ENCODE results near the gene GTPBP1.
A peak's percentile ranks its signal among the peaks of the same experiment; 100 is the strongest.

Gene GTPBP1

GRCh38 chr22:38709306-38709705 is 3.6 kb downstream of the GTPBP1 start:
- Histone ChIP-seq H3K36me3 (ENCODE audit: control insufficient read depth in 4 of 4, insufficient read depth in 4 of 4, low read length in 3 of 4) (peaks cover 3 to 30% (median 14%) of the 10 kb centered on the region in 4 experiments), H3K27me3 (replicated peaks in 2 of 5; ENCODE audit: control insufficient read depth in 4 of 5, insufficient read depth in 5 of 5, low read length in 4 of 5) (no peaks in the 10 kb centered on the region), H3K27ac (ENCODE audit: insufficient read depth in 1 of 2, low read depth in 1 of 2, low read length in 2 of 2, poor library complexity in 1 of 2, severe bottlenecking in 2 of 2) (no peak overlapping the region), H3K9me3 (ENCODE audit: control extremely low read depth in 1 of 5, control insufficient read depth in 4 of 5, insufficient read depth in 2 of 5, low read depth in 1 of 5, low read length in 4 of 5) (no peaks in the 10 kb centered on the region), H3K4me3 (ENCODE audit: control insufficient read depth in 1 of 7, extremely low read depth in 1 of 7, insufficient read depth in 4 of 7, low read depth in 2 of 7, low read length in 6 of 7) (peak overlapping the region in 1 of 7 experiments; percentile 15), H3K4me1 (ENCODE audit: control extremely low read depth in 1 of 4, control insufficient read depth in 4 of 4, insufficient read depth in 4 of 4, low read length in 3 of 4) (peaks cover 27 to 57% (median 43%) of the 10 kb centered on the region in 4 experiments)
- WGBS (ENCODE audit: insufficient coverage) = 93% methylated on average over 3 of the region's 3 CpGs
- peak in 1 of 3 donors; percentile 18 for DNase-seq
- POLR2A ChIA-PET = no interaction called here
- CTCF ChIA-PET = interaction anchor here (0.8 to 3.0 kb wide), 4 partner anchors 9 to 23 kb away, joined by 3 to 17 read pairs (median 6); no protein-coding TSS in a partner anchor

- no peaks in the 10 kb centered on the region for H3K9me3 ChIP-seq (ENCODE audit: control extremely low read depth in 1 of 5, control insufficient read depth in 4 of 5, insufficient read depth in 2 of 5, low read depth in 1 of 5, low read length in 4 of 5)
- peaks cover 3 to 30% (median 15%) of the 10 kb centered on the region in 4 experiments for H3K36me3 ChIP-seq (ENCODE audit: control insufficient read depth in 4 of 4, insufficient read depth in 4 of 4, low read length in 3 of 4)
- peaks cover 22 to 60% (median 40%) of the 10 kb centered on the region in 4 experiments for H3K4me1 ChIP-seq (ENCODE audit: control extremely low read depth in 1 of 4, control insufficient read depth in 4 of 4, insufficient read depth in 4 of 4, low read length in 3 of 4)
- H3K27me3 ChIP-seq (replicated peaks in 2 of 5; ENCODE audit: control insufficient read depth in 4 of 5, insufficient read depth in 5 of 5, low read length in 4 of 5) = no peaks in the 10 kb centered on the region
- peak in 2 of 3 donors; percentile 26 to 48 for DNase-seq
- ChIA-PET POLR2A (interaction anchor here (0.8 kb wide), 1 partner anchor 15 kb away, joined by 4 read pairs; no protein-coding TSS in a partner anchor), CTCF (interaction anchor here (0.8 to 3.0 kb wide), 4 partner anchors 8 to 22 kb away, joined by 3 to 17 read pairs (median 6); no protein-coding TSS in a partner anchor)
- no peak overlapping the region for H3K4me3 ChIP-seq (ENCODE audit: control insufficient read depth in 1 of 7, extremely low read depth in 1 of 7, insufficient read depth in 4 of 7, low read depth in 2 of 7, low read length in 6 of 7)
- H3K27ac ChIP-seq (ENCODE audit: insufficient read depth in 1 of 2, low read depth in 1 of 2, low read length in 2 of 2, poor library complexity in 1 of 2, severe bottlenecking in 2 of 2) = no peak overlapping the region
- 67% methylated on average over 1 of the region's 3 CpGs for WGBS (ENCODE audit: insufficient coverage)
Measured at GRCh38 chr22:38710351-38710750, 4.6 kb downstream of the GTPBP1 start.

GRCh38 chr22:38710866-38711265 is 5.1 kb downstream of the GTPBP1 start:
- Histone ChIP-seq H3K4me1 (ENCODE audit: control extremely low read depth in 1 of 4, control insufficient read depth in 4 of 4, insufficient read depth in 4 of 4, low read length in 3 of 4) (peaks cover 22 to 62% (median 41%) of the 10 kb centered on the region in 4 experiments), H3K36me3 (ENCODE audit: control insufficient read depth in 4 of 4, insufficient read depth in 4 of 4, low read length in 3 of 4) (peaks cover 3 to 34% (median 19%) of the 10 kb centered on the region in 4 experiments), H3K27ac (ENCODE audit: insufficient read depth in 1 of 2, low read depth in 1 of 2, low read length in 2 of 2, poor library complexity in 1 of 2, severe bottlenecking in 2 of 2) (no peak overlapping the region), H3K27me3 (replicated peaks in 2 of 5; ENCODE audit: control insufficient read depth in 4 of 5, insufficient read depth in 5 of 5, low read length in 4 of 5) (no peaks in the 10 kb centered on the region), H3K4me3 (ENCODE audit: control insufficient read depth in 1 of 7, extremely low read depth in 1 of 7, insufficient read depth in 4 of 7, low read depth in 2 of 7, low read length in 6 of 7) (no peak overlapping the region), H3K9me3 (ENCODE audit: control extremely low read depth in 1 of 5, control insufficient read depth in 4 of 5, insufficient read depth in 2 of 5, low read depth in 1 of 5, low read length in 4 of 5) (no peaks in the 10 kb centered on the region)
- ChIA-PET CTCF (interaction anchor here (3.0 kb wide), 1 partner anchor 14 kb away, joined by 17 read pairs; no protein-coding TSS in a partner anchor), POLR2A (interaction anchor here (0.8 kb wide), 1 partner anchor 14 kb away, joined by 4 read pairs; no protein-coding TSS in a partner anchor)
- no CpG with 5 or more reads among the region's 3 CpGs for WGBS (ENCODE audit: insufficient coverage)
- DNase-seq = no peak

- Histone ChIP-seq H3K9me3 (ENCODE audit: control extremely low read depth in 1 of 5, control insufficient read depth in 4 of 5, insufficient read depth in 2 of 5, low read depth in 1 of 5, low read length in 4 of 5) (no peaks in the 10 kb centered on the region), H3K4me3 (ENCODE audit: control insufficient read depth in 1 of 7, extremely low read depth in 1 of 7, insufficient read depth in 4 of 7, low read depth in 2 of 7, low read length in 6 of 7) (no peak overlapping the region), H3K4me1 (ENCODE audit: control extremely low read depth in 1 of 4, control insufficient read depth in 4 of 4, insufficient read depth in 4 of 4, low read length in 3 of 4) (peaks cover 12 to 50% (median 31%) of the 10 kb centered on the region in 4 experiments), H3K27me3 (replicated peaks in 2 of 5; ENCODE audit: control insufficient read depth in 4 of 5, insufficient read depth in 5 of 5, low read length in 4 of 5) (no peaks in the 10 kb centered on the region), H3K27ac (ENCODE audit: insufficient read depth in 1 of 2, low read depth in 1 of 2, low read length in 2 of 2, poor library complexity in 1 of 2, severe bottlenecking in 2 of 2) (no peak overlapping the region), H3K36me3 (ENCODE audit: control insufficient read depth in 4 of 4, insufficient read depth in 4 of 4, low read length in 3 of 4) (peaks cover 3 to 52% (median 35%) of the 10 kb centered on the region in 4 experiments)
- 96% methylated on average over 6 of the region's 11 CpGs for WGBS (ENCODE audit: insufficient coverage)
- CTCF ChIA-PET = interaction anchor here (3.2 to 4.4 kb wide), 2 partner anchors 12 to 21 kb away, joined by 13 to 29 read pairs; no protein-coding TSS in a partner anchor
- POLR2A ChIA-PET = no interaction called here
- no peak for DNase-seq
Measured at GRCh38 chr22:38712486-38713207, 6.9 kb downstream of the GTPBP1 start.

- POLR2A ChIA-PET = no interaction called here
- peaks cover 4 to 62% (median 38%) of the 10 kb centered on the region in 4 experiments for H3K36me3 ChIP-seq (ENCODE audit: control insufficient read depth in 4 of 4, insufficient read depth in 4 of 4, low read length in 3 of 4)
- 97% methylated on average over 7 of the region's 8 CpGs for WGBS (ENCODE audit: insufficient coverage)
Measured at GRCh38 chr22:38713921-38714320, 8.2 kb downstream of the GTPBP1 start.

DNA sequence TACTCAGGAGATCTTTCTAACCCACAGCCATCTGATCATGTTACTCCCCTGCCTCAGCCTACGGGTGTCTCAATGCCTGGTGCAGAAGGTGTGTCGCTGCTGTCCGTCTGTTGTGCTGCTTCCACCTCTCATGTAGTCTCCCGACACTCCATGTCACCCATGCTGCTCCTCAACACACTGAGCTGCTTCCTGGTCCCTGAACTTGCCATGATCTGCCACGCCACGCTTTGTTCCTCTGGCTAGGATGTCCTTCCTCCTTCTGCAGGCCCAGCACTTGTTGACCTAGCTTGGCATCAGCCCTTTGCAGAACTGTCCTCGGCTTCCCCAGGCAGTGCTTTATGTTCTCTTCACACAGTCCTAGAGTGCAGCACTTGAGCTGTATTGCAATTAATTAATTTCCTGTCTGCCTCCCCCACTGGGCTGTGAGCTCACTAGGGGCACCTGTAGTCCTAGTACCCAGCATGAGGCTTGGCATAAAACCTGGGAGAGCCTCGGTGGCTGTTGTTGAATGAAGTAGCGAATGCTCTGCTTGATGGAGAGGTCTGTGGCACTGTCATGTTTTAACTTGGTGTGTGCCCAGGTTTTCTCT is 9.5 kb downstream of the GTPBP1 start:
- ChIA-PET CTCF (interaction anchor here (0.9 to 4.4 kb wide), 8 partner anchors 9 to 51 kb away, joined by 3 to 29 read pairs (median 4); partner anchors contain the start of gene GTPBP1), POLR2A (no interaction called here)
- H3K27me3 ChIP-seq (replicated peaks in 2 of 5; ENCODE audit: control insufficient read depth in 4 of 5, insufficient read depth in 5 of 5, low read length in 4 of 5) = no peaks in the 10 kb centered on the region
- peaks cover 2 to 28% (median 14%) of the 10 kb centered on the region in 4 experiments for H3K4me1 ChIP-seq (ENCODE audit: control extremely low read depth in 1 of 4, control insufficient read depth in 4 of 4, insufficient read depth in 4 of 4, low read length in 3 of 4)
- no peak overlapping the region for H3K4me3 ChIP-seq (ENCODE audit: control insufficient read depth in 1 of 7, extremely low read depth in 1 of 7, insufficient read depth in 4 of 7, low read depth in 2 of 7, low read length in 6 of 7)
- 88% methylated on average over 8 of the region's 9 CpGs for WGBS (ENCODE audit: insufficient coverage)
- no peak overlapping the region for H3K27ac ChIP-seq (ENCODE audit: insufficient read depth in 1 of 2, low read depth in 1 of 2, low read length in 2 of 2, poor library complexity in 1 of 2, severe bottlenecking in 2 of 2)
- peaks cover 4 to 55% (median 36%) of the 10 kb centered on the region in 4 experiments for H3K36me3 ChIP-seq (ENCODE audit: control insufficient read depth in 4 of 4, insufficient read depth in 4 of 4, low read length in 3 of 4)
- no peaks in the 10 kb centered on the region for H3K9me3 ChIP-seq (ENCODE audit: control extremely low read depth in 1 of 5, control insufficient read depth in 4 of 5, insufficient read depth in 2 of 5, low read depth in 1 of 5, low read length in 4 of 5)
- no peak for DNase-seq

More at GRCh38 chr22:38713921-38714320, 8.2 kb downstream of the GTPBP1 start:
- Histone ChIP-seq H3K27me3 (replicated peaks in 2 of 5; ENCODE audit: control insufficient read depth in 4 of 5, insufficient read depth in 5 of 5, low read length in 4 of 5) (no peaks in the 10 kb centered on the region), H3K4me3 (ENCODE audit: control insufficient read depth in 1 of 7, extremely low read depth in 1 of 7, insufficient read depth in 4 of 7, low read depth in 2 of 7, low read length in 6 of 7) (no peak overlapping the region), H3K27ac (ENCODE audit: insufficient read depth in 1 of 2, low read depth in 1 of 2, low read length in 2 of 2, poor library complexity in 1 of 2, severe bottlenecking in 2 of 2) (no peak overlapping the region), H3K9me3 (ENCODE audit: control extremely low read depth in 1 of 5, control insufficient read depth in 4 of 5, insufficient read depth in 2 of 5, low read depth in 1 of 5, low read length in 4 of 5) (no peaks in the 10 kb centered on the region), H3K4me1 (ENCODE audit: control extremely low read depth in 1 of 4, control insufficient read depth in 4 of 4, insufficient read depth in 4 of 4, low read length in 3 of 4) (peaks cover 6 to 38% (median 23%) of the 10 kb centered on the region in 4 experiments)
- CTCF ChIA-PET = interaction anchor here (1.3 to 4.4 kb wide), 4 partner anchors 8 to 19 kb away, joined by 4 to 29 read pairs (median 8); partner anchors contain the start of gene GTPBP1
- no peak for DNase-seq
